Ovary (tissue), 3 donors: Measurements from ENCODE around the gene CTR9.

Source experiments
- CTCF ChIP-seq, 3 donors: fragments of 450-650 bp in 2 of 3; fragments of 200-600 bp in 1 of 3; IDR thresholded peaks; one replicate each; pipeline versions ENCODE4 v1.5.1 to v1.8.0; 2016 to 2022; ENCODE audit warnings: antibody characterized with exemption in 3 of 3, mild to moderate bottlenecking in 1 of 3
- POLR2A ChIP-seq: fragments of 450-650 bp; IDR thresholded peaks from one replicate; pipeline ENCODE4 v1.6.1; 2017; ENCODE audit warnings: antibody characterized with exemption, mild to moderate bottlenecking, moderate library complexity
- donor health status: DM: no; HTN: no; CAD: no.

DNA sequence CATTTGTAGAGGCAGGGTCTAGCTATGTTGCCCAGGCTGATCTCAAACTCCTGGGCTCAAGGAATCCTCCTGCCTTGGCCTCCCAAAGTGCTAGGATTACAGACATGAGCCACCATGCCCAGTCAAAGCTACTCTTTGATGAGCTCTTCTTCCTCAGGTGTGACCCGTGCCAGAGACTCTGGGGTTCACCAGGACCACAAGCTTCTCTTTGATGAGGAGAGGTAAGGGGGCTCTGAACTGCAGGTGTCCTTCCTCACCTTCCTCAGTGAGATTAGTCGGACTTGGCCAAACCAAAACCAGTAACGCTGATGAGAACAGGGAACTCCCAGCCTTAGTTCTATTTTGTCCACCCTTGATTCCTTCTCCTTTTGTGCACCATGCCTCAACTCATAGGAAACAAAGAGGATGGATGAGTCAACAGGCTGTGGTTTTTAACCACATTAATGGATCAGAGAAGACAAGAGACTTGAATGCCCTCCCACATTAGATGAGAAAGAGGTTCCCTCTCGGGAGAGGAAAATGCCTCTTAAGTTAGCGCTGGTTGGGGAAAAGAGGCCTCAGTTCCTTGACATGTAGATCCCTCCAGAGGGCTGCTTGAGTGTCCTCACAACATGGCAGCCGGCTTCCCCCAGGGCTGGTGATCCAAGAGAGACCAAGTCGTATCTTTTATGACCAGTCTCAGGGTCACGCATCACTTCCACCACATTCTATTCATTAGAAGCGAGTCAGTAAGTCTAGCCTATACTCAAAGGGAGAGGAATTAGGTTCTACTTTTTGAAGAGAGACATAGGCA lies 25.7 kb upstream of the CTR9 start:
- TF ChIP-seq CTCF (IDR thresholded peaks at IDR 0.05) = no peak
- TF ChIP-seq POLR2A = no peak
